RPMI7951 (cell line): ENCODE measurements around the gene ANKRD6. TPM values are rescaled to one million over a fixed set of nuclear protein-coding genes. Genes with fewer than 3 reads are reported as not detected.

Source experiments
- DNase-seq: peaks from one replicate; pipeline ENCODE4 v3.0.0-alpha.2; 2012; ENCODE audit warnings: low read depth
- total RNA-seq: library from RNA; depleted of rRNA; stranded (reverse); fragments of >200 nt; shearing (Covaris generic); gene quantifications from 2 replicates; pipeline ENCODE4 v1.2.3, GENCODE V29; 2014

The ANKRD6 gene
- total RNA-seq, 1 experiment from 2014 or later, result 0.48 TPM

DNA sequence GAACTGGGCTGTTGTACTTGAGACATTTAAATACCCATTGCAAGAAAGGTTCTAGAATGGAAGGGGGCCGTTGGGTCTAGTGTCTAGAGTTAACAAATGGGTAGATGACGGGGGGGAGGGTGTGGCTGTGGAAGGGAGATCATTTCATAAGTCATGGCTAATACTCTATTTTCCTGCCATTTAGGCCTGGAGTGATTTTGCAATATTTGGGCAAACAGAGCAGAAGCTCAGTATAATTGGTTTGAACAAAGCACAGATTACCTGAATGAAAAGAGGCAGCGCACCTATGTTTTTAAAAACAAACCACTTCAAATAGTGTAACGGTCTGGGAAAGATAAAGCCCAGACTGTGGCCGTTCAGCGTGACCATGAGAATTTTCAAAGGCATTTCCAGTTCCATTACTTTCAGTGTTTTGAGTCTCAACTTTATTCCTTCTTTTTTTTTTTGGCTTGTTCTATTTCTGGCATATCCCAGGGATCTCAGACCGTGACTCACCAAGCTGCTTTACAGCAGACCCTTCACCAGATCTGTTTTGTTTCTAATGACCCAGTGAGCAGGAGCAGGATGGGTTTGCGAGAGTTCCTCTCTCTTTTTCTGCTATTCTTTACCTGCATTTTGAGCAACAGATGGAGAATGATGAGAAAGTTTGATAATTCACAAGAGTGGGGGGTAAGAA is 131.9 kb downstream of the ANKRD6 start:
- DNase-seq, result no peak

DNA sequence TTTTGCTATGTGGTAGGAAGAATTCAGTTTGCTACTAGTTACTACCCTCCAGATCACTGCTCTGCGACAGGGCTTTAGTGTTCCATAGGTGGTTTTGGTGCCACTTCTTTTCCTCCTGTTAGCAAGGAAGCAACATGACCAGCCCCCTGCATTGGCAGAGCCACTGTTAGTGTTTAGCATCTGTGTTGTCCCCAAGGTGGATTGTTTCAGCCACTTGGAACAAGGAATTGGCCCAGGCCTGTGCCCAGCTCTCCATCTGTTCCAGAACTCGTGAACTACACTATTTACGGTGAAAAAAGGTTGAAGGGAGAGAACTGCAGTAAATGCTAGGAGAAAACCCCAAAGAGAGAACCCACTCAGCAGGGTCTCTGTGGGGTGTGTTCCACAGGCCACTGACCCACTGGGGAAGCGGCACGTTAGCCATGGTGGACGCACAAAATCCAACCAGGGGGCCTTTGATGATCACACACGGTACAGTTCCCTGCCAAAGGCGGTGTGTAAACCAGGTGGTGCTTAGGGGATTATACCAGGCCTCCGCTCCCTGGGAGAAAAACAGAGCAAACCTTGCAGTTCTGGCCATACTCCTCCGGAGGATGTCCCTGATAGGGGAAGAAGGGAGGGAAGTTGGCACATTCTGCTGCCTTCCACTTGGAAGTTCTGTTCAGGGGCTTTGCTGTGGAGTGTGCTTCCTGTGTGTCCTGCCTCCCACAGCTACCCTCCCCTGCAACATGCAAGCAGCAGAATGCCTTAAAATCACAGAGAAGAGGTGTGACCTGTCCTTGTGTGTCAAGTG is 133.3 kb downstream of the ANKRD6 start:
- no peak for DNase-seq

DNA sequence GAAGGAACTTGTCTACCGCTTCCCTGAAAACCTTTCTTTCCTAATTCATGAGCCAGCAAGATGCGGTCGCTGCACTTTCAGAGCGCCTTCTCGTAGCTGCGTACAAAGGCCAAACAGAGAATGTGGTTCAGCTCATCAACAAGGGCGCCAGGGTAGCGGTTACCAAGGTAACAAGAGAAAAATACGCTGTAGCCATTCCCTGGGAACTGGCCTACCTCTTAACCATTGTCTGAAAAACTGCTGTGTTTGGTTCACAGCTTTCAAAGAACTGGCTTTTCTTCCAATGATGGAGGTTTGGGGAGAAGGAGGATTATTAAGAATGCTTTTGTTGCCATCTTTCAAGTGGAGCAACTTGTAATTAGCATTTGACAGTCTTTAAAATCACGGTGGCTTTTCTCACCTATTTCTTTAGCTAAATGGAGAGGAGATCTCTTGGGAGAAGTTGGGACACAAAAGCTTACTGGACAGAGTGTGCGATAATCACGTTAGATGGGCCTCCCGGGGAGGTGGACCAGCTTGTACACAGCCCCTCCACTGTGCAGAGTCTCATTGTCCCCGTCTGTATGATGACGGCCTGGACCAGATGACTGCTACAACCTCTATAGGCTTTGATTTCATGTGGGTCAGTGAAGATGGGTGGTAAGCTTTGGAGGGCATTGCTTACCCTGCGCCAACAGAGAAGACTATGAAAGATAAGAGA is 134.1 kb downstream of the ANKRD6 start:
- no peak for DNase-seq

DNA sequence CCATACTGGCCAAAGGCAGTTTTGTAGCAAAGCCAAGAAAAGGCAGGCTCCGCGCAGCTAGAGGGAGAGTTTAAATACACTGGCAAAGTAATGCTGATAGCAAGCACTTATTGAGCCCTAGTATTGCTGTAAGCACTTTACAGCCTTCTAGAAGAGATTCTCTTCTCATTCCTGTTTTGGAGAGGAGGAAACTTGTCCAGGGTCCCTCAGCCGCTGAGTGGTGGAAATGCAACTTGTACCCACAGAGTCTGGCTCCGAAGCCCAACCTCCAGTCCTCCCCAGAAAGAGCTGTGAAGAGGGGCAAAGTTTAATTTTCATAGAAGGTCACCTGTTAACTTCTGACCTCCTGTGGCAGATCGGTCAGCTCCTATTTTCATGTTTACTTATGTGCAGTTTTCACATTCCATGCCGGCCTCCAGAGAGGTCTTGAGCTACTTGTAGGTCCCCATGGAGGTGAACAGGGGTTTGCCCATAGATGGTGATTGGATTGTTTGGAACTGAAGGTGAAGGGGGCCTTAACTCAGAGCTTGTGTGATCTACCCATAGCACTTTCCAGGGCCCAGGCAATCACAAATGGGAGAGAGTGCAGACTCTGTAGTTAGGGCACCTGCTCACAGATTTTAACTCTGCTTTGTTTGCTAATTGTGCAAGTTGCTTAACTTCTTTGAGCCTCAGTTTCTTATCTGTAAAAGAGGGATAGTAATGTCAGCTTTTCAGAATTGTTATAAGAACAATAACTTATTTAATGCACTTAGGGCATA is 134.9 kb downstream of the ANKRD6 start:
- no peak for DNase-seq

DNA sequence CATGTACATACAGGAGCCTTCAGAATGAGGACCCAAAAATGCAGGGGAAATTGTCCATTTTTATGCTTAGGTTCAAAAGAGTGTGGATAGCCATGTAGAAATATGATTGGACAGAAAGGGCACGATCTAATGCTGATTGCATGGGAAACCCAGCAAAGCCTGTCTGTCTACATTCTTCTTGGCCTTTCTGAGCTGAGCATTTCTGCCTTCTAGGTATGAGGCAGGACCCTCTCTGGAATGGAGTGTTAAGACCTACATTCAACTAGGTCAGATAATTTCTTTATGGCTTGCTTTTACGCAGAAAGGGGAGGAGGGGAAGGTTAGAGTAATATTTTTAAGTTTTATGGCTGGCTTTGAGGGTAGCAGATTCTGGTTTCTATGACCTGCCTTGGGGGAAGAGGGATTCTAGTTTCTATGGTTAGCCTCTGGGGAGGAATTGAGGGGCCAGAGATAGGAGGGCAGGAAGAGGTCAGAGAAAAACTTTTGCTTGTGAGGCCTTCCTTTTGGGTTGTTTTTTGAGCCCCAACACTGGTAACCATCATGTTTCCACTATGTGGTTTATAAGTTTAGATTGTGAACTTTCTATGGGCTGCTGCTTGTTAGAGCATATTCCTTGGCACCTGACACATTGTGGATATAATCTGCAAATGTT is 142.1 kb downstream of the ANKRD6 start:
- no peak for DNase-seq

DNA sequence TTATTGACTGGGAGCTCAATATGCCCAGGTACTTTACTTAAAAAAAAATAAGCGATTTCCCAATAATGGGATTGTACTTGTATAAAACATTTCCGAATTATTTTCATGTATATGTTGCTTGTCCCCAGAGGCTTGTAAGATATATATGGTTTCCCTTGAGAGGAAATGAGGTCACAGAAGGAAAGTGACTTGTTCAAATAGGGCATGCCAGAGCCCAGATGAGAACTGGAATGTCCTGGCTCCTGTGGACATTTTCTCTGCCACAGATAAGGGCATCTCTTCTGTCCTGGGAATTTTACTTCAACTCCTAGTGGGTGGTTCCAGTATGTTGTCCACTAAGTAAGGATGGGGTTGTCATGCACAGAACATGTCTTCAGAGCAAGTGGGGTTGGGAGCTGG is 142.6 kb downstream of the ANKRD6 start:
- DNase-seq, result no peak

DNA sequence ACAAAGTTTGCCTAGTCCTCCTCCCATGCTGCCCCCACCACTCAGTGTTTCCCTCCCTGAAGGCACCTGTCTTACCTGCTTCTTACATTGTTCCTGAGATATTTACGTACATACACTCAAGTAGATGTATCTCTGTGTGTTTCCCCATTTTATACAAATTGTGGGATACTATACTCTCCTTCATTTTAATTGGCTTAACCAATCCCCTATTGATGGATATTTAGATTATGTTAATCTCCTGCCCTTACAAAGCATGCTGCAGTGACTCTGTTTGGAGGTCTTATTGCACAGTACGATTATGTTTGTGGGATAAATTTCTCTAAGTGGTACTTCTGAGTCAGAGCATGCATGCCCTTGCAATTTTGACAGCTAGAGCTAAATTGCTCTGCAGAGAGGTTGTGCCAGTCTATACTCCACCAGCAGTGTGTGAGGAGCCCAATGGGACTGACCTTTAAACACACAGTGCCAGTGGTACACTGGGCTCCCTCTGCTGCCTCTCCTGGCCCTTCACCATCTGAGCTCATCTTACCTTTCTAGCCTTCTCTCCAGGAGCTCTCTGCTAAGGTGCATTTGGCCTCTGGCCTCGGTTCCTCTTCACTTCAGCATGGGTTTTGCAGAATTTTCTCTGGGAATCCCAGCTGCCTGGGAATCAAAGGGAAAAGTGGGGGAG is 148.2 kb downstream of the ANKRD6 start:
- DNase-seq, result no peak

DNA sequence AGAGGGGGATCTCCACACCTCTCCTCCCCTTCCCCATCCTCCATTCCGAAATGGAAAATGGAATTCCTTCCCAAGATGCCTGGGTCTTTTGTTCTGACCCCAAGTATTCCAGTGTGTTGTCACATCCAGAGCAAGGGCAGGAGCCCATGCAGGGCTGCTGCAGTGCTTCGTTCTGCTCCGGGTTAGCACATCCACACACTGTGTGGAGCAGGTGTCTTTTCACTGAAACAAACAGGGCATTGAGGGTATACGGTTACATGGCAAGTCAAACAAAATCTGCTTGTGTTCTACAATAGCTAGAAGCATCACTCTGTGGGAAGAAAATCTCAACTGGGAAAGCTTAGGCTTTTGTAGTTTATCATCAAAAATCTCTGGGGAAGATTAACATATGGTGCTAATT is 148.7 kb downstream of the ANKRD6 start:
- no peak for DNase-seq

DNA sequence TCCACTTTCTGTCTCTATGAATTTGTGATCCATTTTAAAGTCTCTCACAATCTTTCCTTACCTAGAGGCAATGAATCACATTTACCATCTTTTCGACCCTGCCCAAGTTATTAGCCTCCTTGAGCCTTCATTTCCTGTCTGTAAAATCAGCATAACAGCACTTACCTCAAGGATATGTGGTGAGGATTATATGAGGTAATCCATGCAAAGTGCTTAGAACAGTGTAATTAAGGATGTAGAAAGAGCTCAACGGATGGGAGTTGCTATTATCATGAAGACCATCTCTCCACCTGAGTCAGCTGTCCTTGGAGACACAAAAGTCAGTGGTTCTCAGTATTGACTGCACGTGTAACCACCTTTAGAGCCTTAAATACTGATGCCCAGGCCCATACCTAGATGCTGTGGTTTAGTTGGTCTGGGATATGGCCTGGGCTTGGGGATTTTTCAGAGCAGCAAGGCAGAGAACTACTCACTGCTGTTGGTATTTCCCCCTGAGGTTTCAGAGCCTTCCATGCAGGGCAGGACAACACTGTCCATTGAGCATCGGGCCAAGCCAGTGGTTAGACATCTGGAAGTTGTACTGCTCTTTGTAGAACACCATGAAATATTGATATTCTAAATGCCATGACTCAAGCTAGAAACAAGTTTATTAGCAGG is 149.8 kb downstream of the ANKRD6 start:
- no peak for DNase-seq

DNA sequence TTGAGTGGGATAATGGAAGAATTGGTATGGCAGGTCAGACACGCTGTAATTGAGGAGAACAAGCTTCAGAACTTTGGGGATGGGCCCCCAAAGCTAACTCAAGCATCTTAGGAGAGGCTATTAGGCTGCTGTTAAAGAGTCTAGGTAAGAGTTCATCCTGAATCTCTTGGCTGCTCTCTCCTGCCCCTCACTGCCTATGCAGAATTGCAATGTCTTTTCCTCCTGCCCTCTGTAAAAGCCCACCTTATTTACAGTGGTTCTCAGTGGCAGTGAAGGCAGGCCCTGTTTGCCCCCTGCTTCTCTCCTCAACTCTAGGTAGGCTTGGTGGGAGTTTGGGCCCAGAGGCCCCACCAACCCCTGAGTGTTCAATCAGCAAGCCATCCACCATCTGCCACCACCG is 150.6 kb downstream of the ANKRD6 start:
- no peak for DNase-seq

DNA sequence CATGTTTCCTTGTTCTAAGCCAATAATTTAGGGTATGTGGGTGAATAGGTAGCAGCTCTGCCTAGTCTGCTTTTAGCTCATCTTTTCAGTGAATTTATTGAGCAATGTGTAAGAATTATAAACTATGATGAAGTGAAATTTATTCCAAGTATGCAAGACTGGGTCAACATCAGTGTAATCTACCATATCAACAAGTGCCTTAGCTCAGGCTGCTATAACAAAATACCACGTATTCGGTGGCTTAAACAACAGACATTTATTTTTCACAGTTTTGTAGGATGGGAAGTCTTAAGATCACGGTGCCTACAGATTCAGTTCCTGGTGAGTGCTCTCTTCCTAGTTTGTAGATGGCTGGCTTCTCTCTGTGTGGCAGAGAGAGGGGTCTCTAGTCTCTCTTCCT is 151.6 kb downstream of the ANKRD6 start:
- DNase-seq, result no peak

DNA sequence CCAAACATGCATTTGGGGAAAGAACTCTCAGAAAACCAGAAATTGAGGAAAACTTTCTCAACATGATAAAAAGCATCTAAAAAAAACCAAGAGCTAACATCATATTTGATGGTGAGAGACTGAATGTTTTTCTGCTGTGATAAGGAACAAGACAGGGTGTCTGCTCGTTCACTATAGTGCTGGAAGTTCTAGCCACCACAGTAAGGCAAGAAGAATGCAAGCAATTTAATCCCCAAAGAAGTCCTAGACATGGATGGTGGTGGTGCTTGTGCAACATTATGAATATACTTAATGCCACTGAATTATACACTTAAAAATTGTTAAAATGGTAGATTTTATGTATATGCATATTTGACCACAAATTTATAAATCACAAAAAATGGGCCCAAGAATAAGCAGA is 152.2 kb downstream of the ANKRD6 start:
- DNase-seq, result no peak

DNA sequence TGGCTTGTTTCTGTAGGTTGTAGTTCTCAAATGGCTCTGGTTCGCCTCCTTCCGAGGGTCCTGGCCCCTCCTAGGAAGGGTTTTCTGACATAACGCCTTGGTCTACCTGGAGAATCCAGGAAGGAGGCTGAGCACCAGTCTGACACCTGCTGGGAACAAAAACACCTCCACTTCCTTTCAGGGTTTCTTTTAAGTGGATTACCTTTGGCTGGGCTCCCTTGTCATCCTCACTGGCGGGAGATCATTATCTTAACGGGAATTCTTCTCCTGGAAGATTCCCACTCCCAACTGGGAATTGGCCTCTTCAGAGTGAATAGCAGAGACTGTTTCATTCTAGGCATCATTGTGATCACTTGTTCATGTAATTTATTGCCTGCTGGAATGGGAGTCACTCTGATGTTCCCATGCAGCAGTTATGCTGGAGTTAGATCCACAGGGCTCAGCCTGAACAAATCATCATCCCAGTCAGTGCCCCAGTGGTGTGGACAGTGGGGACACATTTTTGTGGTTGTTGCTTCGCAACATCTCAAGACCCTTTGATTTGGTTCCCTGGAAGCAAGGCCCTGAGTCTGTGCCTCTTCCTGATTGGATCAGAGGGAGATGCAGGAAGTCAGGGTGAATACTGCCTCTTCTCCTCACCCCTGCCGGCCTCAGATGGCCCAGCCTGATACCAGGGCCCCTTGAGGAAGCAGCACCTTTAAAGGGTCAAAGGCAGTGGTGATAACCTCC is 156.5 kb downstream of the ANKRD6 start:
- no peak for DNase-seq

DNA sequence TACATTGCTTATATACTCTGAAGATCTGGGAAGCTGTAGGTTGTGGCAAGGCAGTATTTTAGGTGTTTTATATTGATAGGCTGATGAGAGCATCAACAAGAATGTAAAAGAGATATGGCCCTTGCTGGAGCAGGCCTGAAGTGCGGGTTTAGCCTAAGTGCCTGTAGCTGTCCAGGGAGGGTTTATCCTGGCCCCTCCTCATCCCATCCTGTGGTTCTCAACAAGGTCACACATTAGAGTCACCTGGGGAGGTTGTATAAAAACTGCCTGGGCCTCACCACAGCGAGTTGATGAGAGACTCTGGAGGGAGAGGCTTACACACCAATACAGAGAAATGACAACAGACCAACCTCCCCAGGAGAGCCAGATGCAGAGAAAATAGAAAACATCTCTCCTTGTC is 157.2 kb downstream of the ANKRD6 start:
- no peak for DNase-seq

DNA sequence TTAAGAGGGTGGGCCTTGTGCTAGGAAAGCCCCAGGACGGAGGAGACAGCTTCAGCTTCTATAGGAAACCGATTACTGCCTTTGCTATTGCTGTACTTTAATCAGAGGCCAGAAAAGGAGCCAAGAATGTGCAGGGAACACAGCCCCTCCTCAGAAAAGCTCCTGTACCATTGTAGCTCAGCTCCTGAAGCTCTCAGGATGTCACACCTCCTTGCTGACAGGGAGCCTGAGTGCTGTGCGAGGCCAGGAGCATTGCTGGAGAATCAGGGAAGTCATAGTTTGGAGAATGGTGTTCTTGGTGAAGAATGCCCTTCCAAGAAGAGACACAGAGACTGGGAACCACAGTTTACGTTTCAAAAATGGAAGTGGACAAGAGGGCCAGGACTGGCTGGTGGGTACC is 158.8 kb downstream of the ANKRD6 start:
- DNase-seq, result no peak

DNA sequence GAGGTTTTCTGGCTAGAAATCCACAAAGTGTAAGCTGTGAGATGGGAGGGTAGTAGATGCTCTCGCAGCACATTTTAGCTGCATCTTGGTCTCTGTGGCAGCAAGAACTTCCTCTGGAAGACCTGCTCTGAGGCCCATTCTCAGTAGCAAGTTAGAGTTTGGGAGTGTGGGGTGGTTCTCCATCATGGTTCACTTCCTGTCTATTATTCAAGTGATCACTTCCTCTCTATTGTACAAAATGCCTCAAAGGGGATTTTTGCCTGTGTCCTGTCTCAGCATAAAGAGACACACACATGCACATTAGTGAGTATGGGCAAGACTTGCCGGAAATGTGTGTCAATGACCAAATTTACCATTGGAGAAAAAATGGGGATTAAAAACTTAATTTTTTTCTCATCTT is 163.1 kb downstream of the ANKRD6 start:
- no peak for DNase-seq

DNA sequence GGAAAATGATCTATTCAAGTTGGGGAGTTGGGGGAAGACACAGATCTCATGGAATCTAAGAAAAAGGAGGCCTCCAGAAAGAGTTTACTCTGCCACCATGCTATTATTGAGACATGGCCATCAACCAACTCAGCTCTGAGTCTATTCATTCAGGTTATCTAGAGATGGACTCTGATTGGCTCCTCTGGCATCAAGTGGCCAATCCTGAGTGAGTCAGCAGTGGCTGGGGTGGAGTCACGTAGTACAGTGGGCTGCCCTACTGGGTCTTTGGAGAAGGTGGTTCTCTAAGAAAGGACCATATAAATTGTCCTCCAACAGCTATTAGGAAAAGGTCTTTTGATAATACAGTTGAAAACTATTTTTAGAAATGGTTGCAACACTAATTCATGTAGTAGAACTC is 163.5 kb downstream of the ANKRD6 start:
- peak; percentile 24 for DNase-seq

DNA sequence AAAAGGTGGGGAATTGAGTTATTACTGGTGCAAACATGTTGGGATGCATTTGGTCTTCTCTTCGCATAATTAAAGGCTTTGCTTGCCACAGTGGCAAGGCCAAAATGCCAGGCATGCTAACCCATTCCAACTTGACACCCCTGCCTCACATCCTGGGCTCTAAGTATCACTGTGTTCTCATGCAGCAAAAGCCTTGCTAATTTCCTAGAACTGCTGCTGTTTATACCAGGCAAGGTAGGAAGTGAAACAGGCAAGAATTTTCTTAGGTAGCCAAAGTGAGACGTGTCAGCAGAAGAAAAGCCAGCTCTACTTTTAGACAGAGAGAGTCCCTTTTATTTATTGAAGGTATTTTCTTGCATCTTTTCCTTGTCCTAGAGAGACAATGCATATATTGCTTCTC is 164.4 kb downstream of the ANKRD6 start:
- DNase-seq, result no peak

DNA sequence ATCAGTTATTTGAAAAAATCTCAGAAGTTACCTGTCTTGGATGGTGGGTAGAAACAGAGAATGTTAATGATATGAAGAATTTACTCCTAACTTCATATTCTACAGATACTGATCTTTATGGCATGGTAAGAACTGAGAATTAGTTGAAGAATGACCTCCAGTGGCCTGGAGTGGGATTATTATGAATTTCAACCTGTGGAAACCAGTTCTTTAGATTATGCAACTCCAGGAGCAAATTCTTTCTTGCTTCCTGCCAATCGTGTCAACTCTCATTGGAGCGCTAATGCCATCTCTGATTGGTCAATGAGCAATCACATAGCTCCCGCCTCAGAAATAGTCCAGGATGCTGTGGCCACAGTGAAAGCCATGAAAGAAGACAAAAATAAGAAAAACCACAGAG is 165.0 kb downstream of the ANKRD6 start:
- DNase-seq, result peak; percentile 21

DNA sequence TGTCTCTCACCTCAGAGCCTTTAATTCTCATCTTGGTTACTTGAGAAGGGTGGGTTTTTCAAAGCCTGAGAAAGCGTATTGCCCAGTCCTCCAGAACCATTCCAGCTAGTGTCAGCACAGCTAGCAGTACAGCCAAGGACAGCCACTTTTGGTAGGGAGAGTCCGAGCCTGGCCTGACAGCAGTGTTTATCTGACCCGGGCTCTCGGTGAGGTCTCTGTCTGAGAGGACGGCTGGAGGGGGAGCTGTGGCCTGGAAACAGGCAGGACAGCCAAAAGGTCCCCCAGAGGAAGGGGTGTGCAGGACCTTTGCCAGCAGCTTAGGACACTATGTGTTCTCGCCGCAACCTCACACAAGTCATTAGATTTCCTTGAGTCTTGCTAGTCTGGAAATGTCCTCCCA is 166.8 kb downstream of the ANKRD6 start:
- DNase-seq, result no peak
